Inflammatory macrophage (primary cell): ENCODE results near the gene CTIF.
A peak's percentile ranks its signal among the peaks of the same experiment; 100 is the strongest.

Experiments
- DNase-seq, 2 donors: peaks; one replicate each; pipeline ENCODE4 v3.0.0-alpha.2; 2020 to 2022

CTIF gene

DNA sequence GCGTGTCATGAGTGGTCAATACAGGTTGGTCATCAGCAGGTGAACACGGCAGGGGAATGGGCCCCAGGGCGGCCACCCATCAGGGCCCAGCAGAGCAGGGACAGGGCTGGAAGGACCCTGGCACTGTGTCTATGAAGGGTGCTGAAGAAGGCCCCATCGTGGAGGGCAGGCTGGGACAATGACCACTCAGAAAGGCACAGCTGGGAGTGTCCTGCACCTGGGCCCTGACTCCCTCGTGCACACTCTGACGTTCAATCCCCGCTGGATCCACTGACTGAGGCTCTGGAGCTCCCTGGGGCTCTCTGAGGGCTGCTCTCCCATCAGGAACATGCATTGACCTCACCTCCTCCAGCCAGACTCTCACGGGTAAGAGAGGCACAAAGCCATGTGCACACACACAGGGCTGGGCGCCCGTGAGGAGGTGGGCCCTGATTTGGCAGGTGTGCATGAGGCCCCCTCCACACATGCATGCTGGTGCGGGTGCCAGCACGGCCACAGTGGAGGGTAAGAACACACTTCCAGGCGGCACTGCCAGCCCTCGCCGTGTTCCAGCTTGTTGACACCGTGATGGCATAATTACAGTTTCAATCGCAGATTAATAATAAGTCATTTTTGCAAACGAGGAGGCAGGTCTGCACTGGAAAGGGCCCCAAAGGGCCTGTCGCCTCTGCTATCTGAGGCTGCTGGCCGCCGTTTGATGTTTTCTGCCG, 353.5 kb downstream of the CTIF start:
- DNase-seq: no peak

GRCh38 chr18:48893061-48893607, 354.3 kb downstream of the CTIF start:
- no peak for DNase-seq

GRCh38 chr18:48893608-48894600, 355.1 kb downstream of the CTIF start:
- no peak for DNase-seq

- no peak for DNase-seq
Measured at GRCh38 chr18:48894799-48895346, 356.0 kb downstream of the CTIF start.

GRCh38 chr18:48896326-48896874, 357.6 kb downstream of the CTIF start:
- no peak for DNase-seq

DNA sequence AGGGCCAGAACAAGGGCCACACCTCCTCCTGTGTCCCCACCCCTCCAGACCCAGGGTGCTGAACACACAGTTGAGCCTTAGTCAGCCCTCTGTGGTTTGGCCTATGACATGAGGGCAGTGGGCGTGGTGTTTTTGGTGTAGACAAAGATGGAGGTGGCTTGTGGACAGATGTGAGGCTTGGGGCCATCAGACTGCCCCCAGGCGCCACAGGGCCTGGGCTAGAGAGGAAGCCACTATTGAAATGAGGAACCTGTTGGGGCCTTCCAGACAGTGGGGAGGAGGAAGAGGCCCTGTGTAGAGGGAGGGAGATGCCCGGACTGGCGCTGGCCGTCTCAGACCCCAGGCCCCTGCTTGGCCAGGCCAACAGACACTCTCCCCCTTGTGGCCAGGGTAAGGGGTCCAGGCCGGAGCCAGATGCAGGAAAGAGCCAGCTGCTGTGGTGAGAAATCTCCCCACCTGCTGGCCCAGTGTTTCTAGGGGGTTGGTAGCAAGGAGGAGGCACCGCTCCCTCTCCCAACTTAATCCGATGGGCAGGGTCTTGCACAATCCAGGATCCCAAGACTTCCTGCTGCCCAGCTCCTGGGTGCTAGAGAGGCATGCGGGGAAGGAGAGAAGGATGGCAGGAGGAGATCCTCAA, 358.2 kb downstream of the CTIF start:
- peak; percentile 99 for DNase-seq

DNA sequence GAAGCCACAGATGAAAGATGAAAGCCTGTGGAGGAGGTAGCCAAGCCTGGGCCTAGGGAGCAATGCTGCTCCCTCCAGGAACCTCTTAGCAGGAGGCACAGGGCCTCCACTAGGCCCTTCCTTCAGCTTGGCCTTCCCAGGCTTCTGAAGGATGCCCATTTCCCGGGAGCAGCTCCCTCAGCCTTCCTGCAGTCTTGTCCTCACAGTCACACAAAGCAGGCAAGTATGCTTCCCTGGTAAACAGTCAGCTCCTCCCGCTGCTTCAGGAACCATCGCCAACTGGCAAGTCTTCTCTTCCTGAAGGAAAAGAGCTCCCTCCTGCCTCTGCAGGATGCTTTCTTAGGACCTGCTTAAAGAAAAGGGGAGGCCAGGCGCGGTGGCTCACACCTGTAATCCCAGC, 358.7 kb downstream of the CTIF start:
- no peak for DNase-seq

DNA sequence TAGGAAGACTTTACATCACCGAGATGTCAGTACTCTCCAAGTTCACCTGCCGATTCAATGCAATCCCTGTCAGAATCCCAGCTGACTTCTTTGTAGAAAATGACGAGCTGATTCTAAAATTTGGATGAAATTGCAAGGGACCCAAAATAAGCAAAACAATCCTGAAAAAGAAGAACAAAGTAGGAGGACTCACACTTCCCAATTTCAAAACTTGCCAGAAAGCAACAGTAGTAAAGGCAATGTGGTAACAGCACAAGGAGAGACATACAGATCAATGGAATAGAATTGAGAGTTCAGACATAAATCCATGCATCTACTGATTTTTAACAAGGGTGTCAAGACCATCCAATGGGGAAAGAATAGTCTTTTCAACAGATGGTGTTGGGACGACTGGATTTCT, 359.7 kb downstream of the CTIF start:
- peak; percentile 36 to 37 for DNase-seq

DNA sequence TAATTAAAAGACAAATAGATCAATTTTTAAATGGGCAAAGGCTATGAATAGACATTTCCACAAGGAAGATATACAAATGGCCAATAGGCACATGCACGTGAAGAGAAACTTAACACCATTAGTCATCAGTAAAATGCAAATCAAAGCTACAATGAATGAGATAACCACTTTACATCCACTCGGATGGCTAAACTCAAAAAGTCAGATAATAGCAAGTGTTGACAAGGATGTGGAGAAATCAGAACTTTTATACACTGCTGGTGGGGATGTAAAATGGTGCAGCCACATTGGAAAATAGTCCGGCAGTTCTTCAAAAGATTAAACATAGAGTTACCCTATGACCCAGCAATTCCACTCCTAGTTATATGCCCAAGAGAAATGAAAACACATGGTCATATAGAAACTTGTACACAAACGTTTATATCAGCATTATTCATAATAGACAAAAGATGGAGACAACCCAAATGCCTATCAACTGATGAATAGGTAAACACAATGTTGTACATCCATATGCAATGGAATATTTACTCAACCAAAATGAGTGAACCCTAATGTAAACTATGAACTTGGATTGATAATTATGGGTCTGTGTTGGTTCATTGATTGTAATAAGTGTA, 360.8 kb downstream of the CTIF start:
- DNase-seq: no peak

DNA sequence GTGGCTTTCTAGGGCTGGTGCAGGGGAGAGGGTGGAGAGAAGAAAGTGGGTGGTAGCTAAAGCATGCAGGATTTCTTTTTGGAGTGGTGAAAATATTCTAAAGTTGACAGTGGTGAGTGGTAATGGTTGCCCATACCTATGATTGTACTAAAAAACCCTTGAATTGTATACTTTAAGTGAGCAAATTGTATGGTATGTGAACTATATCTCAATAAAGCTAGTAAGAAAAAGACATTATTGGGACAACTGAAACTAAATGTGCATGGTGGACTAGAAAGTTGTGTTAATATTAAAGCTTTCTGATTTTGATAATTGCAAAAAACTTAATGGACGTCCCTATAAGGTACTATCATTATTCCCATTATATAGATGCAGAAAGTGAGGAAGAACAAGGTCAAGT, 361.6 kb downstream of the CTIF start:
- DNase-seq: no peak

- DNase-seq: no peak
Measured at GRCh38 chr18:48901145-48902022, 362.6 kb downstream of the CTIF start.

DNA sequence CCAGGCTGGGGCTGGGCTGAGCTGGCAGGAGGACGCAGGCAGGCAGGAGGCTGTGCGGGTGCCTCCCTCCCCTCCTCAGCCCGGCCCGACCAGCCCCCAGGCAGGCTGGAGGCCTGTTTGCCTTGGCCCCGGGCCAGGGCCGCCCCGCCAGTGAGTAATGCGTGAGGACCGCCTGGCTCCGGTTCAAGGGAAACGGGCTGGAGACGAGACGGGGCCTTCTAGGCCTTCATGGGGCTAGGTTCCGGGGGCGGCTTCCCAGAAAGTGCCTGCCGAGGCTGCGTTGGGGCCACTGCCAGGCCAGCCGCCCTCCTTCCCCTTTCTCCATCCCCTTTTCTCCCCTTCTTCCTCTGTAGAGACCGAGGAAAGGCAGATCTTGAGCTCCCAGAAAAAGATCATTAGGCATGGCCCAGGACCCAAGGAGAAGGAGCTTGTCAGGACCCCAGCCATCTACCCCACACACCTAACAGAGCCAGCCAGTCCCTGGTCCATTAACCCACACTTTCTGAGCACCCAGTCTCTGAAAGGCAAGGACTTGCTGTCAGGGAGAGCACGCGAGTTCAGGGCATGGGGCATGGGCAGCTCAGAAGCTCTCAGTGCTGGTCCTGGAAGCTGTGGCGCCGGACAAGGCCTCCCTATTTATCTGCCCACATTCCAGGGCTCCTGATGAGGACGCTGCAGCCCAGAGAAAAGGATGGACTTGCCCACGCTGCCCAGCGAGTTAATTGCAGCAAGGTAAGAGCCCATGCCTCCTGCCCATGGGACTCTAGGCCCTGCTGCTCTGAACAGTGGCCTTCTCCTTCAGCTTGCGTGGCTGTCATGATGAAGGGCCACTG, 363.4 kb downstream of the CTIF start:
- peak; percentile 76 to 79 for DNase-seq

GRCh38 chr18:48902856-48903601, 364.2 kb downstream of the CTIF start:
- peak; percentile 36 to 53 for DNase-seq

- DNase-seq: no peak
Measured at GRCh38 chr18:48904091-48904490, 365.3 kb downstream of the CTIF start.

- DNase-seq: no peak
Measured at GRCh38 chr18:48904847-48905394, 366.1 kb downstream of the CTIF start.

GRCh38 chr18:48905513-48905912, 366.7 kb downstream of the CTIF start:
- DNase-seq: peak; percentile 66 to 78

- DNase-seq: no peak
Measured at GRCh38 chr18:48908916-48909315, 370.1 kb downstream of the CTIF start.

DNA sequence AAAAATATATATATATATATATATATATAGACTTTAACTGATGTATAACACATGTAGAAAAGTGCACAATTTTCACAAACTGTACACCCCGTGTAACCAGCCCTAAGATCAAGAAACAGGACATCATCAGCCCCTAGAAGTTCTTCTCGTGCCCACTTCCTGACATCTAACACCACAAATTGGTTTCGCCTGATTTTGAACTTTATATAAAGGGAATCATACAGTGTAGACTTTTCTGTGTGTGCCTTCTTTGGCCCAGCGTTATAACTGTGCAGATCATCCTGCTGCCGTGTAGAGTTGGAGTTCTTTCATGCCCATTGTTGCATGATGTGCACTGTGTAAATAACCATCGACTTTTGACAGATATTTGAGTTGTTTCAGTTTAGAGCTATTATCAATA, 370.9 kb downstream of the CTIF start:
- no peak for DNase-seq
